ENCODE results near the gene C6orf62. TPM values are rescaled to one million over a fixed set of nuclear protein-coding genes. Genes with fewer than 3 reads are reported as not detected.
"Not testable (repeated sequence)": the region's sequence is repeated elsewhere in the genome, so short reads cannot be mapped to it uniquely, and the experiment has no call there.

Gene C6orf62
- 57.0 and 64.9 TPM in 2 replicates for total RNA-seq (2014; rRNA removed; shearing (Covaris generic))
- polyA plus RNA-seq (2015; cell fraction: cytosol; rRNA removed): 113 and 130 TPM in 2 replicates
- polyA plus RNA-seq (2015; cell fraction: nucleus; rRNA removed): 117 and 127 TPM in 2 replicates

DNA sequence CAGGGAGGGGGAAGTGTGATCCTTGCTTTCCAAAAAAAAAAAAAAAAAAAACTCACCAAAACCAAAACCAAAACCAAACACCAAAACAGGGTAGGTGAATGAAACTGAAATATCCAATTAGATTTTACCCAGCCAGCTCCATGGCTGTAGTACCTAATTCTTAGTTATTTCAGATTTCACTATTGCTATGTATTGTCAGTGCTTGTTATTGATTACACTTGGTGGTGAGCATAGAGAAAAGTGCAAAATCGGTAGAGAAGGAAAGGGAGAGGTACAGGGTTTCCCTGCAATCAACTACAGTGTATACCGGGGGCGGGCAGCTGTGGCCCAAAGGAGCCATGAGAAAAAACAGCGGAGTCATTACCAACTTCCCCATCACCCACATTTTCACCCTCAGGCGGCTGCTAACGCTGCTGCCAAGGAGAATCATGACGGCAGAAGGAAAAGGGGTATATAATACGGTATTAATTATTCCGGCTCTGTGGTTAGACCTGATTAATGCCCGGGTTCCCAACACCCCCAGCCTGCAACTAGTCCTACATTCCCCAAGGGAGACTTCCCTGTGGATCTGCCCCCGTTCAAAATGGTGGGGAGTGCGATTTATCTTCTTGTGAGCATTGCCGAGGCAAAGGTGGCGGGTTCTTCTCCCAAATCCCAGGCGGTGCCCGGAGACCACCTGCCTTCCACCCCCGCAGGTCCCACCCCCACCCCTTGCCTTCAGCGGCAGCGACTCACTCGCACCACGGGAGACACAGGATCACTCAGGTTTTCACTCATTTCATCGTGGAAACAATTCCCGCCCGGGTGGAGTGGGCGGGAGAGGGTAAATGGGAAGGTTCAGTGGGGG lies at the start of gene C6orf62:
Gene C6orf62, minus strand, starts transcription at position 30 of the 847 bp plus-strand sequence. CDS start 486 bp downstream, outside the sequence.
- DNase-seq (ENCODE audit: low read depth): peak; percentile 32

DNA sequence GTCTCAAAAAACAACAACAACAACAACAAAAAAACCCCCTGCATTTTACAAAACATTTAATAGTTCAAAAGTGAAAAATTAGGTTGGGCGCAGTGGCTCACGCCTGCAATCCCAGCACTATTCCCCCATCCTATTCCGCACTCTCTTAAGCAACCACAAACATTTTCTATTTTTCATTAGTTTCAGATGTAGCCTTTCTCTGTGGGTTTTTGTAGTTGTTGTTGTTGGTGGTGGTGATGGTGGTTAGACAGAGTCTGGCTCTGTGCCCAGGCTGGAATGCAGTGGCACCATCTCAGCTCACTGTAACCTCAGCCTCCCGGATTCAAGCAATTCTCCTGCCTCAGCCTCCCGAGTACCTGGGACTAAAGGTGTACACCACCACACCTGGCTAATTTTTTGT lies 49.4 kb upstream of the C6orf62 start:
- DNase-seq (ENCODE audit: low read depth): no peak

GRCh38 chr6:24766680-24767462 lies 47.9 kb upstream of the C6orf62 start:
- peak; percentile 32 for DNase-seq (ENCODE audit: low read depth)

- DNase-seq (ENCODE audit: low read depth): not testable (repeated sequence)
Observed at GRCh38 chr6:24765968-24766367, 47.0 kb upstream of the C6orf62 start.

DNA sequence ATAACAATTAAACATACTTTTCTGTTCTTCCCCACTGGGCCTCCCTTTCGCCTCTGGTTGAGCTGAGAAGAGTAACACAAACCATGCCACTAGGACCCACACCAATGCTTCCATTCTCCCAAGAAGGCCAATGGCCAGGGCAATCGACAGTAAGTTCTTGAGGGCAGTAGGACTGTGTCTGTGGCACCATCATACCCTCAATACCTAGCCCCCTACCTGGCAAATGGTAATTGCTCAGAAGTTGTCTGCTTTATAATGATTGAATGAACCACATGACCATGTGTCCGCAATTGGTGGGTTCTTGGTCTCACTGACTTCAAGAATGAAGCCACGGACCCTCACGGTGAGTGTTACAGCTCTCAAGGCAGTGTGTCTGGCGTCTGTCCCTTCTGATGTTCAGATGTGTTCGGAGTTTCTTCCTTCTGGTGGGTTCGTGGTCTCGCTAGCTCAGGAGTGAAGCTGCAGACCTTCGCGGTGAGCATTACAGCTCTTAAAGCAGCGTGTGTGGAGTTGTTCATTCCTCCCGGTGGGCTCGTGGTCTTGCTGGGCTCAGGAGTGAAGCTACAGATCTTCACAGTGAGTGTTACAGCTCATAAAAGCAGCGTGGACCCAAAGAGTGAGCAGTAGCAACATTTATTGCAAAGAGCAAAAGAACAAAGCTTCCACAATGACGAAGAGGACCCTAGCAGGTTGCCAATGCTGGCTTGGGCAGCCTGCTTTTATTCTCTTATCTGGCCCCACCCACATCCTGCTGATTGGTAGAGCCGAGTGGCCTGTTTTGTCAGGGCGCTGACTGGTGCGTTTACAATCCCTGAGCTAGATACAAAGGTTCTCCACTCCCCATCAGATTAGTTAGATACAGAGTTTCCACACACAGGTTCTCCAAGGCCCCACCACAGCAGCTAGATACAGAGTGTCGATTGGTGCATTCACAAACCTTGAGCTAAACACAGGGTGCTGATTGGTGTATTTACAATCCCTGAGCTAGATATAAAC lies 46.2 kb upstream of the C6orf62 start:
- not testable (repeated sequence) for DNase-seq (ENCODE audit: low read depth)

DNA sequence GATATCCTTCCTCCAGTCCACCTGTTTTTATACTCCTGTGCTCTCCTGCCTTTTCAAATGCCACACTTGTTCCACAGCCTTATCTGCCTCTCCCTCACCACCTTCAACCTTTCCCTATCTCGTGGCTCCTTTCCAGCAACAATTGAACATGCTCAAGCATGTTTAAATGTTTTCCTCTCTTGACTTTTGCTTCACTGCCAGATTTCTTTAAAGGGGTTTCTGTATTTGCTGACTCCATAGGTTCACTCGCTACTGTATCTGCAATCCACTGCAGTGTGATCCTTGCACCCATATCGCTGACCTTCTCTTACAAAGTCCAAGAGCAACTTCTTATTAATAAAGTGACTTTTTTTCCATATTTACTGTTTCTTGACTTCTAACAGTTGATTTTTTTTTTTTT lies 44.6 kb upstream of the C6orf62 start:
- no peak for DNase-seq (ENCODE audit: low read depth)

DNA sequence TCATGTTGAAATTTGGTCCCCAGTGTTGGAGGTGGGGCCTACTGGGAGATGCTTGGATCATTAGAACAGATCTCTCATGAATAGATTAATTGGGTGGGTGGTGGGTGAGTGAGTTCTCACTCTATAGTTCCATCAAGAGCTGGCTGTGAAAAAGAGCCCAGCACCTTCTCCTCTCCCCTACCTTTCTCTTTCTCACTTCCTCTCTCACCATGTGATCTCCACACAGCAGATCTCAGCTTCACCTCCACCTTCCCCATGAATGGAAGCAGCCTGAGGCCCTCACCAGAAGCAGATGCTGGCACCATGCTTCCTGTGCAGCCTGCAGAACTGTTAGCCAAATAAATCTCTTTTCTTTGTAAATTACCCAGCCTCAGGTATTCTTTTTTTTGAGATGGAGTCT lies 42.9 kb upstream of the C6orf62 start:
- no peak for DNase-seq (ENCODE audit: low read depth)

DNA sequence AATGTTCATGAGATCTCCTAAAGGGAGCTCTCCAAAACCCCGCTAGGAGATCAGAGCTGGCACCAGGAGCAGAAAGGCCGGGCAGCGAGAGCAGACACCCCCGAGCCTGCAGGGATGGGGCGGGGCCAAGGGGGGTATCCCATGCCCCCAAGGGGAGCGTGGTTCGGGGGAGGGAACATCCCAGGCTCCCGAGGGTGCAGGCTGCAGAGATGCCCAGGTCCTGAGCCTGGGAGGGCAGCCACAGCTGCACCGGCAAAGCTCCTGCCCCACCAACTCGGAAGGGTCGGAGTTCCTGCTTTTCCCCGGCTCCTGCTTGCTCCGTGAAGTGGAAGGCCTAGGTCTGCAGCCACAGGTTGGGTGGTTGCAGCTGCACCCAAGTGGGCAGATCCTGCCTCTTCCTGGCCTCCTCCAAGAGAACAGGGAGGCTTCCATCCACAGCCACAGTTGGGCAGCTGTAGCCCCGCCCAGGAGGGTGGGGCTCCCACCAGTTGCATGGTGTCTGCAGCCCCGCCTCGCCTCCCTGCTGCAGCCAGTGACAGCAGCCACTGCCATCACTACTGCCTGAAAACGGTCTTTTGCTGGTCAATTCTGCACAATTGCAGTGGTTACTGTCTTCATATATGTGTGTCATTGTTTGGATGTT lies 42.4 kb upstream of the C6orf62 start:
- peak; percentile 29 for DNase-seq (ENCODE audit: low read depth)

DNA sequence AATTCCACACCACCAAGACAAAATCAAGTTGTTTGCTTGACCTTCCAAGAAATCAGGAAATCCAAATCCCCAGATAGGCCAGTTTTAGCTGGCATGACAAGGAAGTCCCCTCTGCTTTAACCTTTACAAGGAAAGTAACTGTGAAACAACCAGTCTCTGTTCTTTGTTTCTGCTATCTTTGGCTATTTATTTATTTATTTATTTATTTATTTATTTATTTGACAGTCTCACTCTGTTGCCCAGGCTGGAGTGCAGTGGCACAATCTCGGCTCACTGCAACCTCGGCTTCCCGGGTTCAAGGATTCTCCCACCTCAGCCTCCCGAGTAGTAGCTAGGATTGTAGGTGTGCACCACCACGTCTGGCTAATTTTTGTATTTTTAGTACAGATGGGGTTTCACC lies 41.3 kb upstream of the C6orf62 start:
- DNase-seq (ENCODE audit: low read depth): no peak

- DNase-seq (ENCODE audit: low read depth): no peak
Observed at GRCh38 chr6:24759718-24760117, 40.8 kb upstream of the C6orf62 start.

GRCh38 chr6:24757611-24758010 lies 38.7 kb upstream of the C6orf62 start:
- DNase-seq (ENCODE audit: low read depth): no peak

GRCh38 chr6:24755279-24755678 lies 36.3 kb upstream of the C6orf62 start:
- DNase-seq (ENCODE audit: low read depth): no peak

DNA sequence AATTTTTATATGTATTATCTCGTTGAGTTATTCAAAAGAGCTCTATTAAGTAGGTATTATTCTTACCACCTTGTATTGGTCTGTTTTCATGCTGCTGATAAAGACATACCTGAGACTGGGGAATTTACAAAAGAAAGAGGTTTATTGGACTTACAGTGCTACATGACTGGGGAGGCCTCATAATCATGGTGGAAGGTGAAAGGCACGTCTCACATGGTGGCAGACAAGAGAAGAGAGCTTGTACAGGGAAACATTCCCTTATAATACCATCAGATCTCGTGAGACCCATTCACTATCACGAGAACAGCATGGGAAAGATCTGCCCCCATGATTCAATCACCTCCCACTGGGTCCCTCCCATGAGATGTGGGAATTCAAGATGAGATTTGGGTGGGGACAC lies 35.4 kb upstream of the C6orf62 start:
- not testable (repeated sequence) for DNase-seq (ENCODE audit: low read depth)

GRCh38 chr6:24753545-24753944 lies 34.6 kb upstream of the C6orf62 start:
- no peak for DNase-seq (ENCODE audit: low read depth)

DNA sequence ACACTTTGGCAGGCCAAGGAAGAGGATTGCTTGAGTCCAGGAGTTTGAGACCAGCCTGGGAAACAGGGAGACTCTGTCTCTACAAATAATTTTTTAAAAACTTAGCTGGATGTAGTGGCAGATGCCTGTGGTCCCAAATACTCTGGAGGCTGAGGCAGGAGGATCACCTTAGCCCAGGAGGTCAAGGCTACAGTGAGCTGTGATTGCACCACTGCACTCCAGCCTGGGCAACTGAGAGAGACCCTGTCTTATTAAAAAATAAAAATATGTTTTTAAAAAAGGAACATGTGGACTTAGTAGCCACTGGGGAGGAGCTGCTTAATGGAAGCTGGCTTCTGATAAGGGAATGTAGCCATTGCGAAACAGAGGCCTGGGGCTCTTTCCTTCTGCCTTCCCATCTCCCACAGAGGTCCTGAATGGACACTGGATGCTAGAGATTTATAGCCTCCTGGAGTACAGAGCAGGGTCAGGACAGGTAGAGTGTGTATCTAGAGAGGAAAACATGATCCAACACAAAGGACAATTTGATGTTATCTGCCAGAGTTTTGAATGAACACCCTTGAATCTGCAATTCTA lies 34.1 kb upstream of the C6orf62 start:
- no peak for DNase-seq (ENCODE audit: low read depth)

- no peak for DNase-seq (ENCODE audit: low read depth)
Observed at GRCh38 chr6:24752503-24752902, 33.5 kb upstream of the C6orf62 start.

DNA sequence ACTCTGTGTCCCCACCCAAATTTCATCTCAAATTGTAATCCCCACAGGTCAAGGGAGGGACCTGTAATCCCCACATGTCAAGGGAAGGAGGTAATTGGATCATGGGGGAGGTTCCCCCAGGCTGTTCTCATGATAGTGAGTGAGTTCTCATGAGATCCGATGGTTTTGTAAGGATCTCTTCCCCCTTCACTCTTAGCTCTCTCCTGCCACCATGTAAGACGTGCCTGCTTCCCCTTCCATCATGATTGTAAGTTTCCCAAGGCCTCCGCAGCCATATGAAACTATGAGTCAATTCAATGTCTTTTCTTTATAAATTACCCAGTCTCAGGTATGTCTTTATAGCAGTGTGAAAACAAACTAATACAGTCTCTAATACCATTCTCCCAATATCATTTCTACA lies 31.9 kb upstream of the C6orf62 start:
- not testable (repeated sequence) for DNase-seq (ENCODE audit: low read depth)

DNA sequence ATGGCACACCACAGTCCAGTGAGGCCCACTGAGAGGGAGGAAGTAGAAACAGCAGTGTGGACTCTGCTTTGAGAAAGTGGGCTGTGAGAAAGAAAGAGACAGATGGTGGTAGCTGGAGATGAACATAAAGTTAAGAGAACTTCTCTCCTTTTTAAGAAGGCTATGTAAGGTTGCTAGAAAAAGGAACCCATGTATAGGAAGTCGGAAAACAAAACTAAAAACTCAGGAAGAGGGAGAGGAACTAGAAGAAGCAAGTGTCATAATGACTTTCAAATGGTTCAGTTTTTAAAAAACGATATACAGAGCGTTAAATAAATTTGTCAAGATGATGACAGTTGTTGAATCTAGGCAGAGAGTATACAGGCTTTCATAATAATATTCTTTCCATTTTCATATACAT lies 30.3 kb upstream of the C6orf62 start:
- DNase-seq (ENCODE audit: low read depth): no peak

GRCh38 chr6:24744911-24745310 lies 26.0 kb upstream of the C6orf62 start:
- DNase-seq (ENCODE audit: low read depth): no peak

GRCh38 chr6:24743944-24744335 lies 25.0 kb upstream of the C6orf62 start:
- DNase-seq (ENCODE audit: low read depth): no peak
